Ammon's horn (tissue), 1 donor: ENCODE measurements around the gene RMND1.
"Not testable (repeated sequence)": the region's sequence is repeated elsewhere in the genome, so short reads cannot be mapped to it uniquely, and the experiment has no call there.

Experiments used
- DNase-seq: peaks from one replicate; pipeline ENCODE4 v3.0.0-alpha.2; 2016; ENCODE audit warnings: low spot score

The RMND1 gene, protein sequence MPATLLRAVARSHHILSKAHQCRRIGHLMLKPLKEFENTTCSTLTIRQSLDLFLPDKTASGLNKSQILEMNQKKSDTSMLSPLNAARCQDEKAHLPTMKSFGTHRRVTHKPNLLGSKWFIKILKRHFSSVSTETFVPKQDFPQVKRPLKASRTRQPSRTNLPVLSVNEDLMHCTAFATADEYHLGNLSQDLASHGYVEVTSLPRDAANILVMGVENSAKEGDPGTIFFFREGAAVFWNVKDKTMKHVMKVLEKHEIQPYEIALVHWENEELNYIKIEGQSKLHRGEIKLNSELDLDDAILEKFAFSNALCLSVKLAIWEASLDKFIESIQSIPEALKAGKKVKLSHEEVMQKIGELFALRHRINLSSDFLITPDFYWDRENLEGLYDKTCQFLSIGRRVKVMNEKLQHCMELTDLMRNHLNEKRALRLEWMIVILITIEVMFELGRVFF

DNA sequence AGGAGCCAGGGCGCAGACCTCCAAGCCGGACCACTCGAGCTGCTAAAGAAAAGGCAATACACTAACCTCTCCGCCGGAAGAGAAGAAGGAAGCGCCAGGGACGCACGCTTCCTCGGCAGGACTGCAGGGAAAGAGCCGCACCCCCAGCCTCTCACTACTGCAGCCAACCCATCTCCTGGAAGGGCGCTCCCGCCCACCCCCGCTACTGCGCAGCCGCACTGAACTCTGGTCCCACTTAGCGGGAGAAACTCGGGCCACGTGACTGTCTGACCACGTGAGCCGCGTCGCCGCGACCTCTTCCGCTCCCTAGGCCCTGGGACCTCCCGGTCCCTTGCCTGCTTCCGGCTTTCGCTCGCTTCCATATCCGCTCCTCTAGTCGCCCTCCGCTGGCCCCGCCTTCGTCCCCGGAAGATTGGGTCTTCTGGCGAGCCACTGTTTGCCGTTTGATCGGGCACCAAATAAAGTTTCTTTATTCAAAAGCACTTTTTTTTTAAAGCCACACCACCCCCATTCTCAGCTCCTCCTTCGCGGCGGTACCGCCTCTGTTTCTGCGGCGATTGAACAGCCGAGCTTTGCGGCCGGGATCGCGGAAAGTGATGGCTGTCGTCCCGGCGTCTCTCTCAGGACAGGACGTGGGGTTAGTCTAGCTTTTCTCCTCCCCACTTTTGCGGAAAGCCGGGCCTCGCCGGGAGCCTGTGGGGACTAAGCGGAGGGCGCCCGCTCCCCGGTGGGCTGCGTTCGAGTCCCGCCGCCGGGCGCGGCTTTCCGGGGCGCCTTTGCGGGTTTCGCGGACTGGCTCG lies at the start of gene RMND1:
TSS of gene RMND1 (minus strand) at position 177 of the 800 bp plus-strand sequence. CDS start 6,315 bp downstream, outside the sequence.
- peak; percentile 99 for DNase-seq

DNA sequence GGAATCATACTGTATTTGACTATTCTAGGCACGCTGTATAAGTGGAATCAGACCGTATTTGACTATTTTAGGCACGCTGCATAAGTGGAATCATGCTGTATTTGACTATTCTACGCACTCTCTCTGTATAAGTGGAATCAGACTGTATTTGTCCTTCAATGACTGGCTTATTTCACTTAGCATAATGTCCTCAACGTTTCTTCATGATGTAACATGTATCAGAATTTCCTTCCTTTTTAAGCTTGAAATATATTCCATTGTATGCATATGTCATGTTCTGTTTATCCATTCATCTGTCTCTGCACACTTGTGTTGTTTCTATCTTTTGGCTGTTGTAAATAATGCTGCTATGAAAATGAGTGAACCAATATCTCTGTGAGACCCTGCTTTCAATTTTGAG lies 47.6 kb upstream of the RMND1 start:
- no peak for DNase-seq

DNA sequence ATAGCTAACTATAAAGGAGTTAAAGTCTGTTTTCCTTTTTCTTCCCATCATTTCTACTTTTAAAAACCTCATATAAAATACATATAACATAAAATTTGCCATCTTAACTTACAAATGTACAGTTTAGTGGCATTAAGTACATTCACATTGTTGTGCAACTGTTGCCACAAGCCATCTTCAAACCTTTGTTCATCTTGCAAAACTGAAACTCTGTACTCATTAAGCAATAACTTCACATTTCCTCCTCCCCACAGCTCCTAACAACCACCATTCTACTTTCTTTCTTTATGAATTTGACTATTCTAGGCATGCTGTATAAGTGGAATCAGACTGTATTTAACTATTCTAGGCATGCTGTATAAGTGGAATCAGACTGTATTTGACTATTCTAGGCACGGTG lies 46.4 kb upstream of the RMND1 start:
- DNase-seq: no peak

DNA sequence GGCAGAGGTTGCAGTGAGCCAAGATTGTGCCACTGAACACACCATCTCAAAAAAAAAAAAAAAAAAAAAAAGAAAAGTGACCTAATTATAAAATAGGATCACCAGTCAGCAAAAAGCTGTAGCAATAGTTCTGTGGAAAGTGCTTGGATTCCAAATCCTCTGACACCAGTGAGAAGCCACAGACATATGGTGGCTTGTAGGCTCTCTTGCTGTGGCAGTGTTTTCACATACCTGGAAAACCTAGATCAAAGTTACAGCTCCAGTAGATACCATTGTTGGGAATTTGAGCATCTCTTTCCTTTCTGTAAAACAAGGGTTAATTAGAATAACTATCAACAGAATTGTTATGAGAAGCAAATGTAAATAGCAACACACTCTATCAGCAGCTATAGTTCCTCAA lies 46.0 kb upstream of the RMND1 start:
- no peak for DNase-seq

DNA sequence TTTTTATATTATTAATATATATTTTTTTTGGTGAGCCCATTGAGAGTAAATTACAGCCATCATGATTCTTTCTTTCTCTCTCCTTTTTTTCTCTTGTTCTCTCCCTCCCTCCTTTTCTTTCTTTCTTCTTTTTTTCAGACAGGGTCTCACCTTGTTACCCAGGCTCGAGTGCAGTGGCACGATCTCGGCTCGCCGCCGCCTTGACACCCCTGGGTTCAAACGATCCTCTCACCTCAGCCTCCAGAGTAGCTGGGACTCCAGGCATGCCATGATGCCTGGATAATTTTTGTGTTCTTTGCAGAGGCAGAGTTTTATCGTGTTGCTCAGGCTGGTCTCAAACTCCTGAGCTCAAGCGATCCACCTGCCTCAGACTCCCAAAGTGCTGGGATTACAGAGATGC lies 43.5 kb upstream of the RMND1 start:
- no peak for DNase-seq

DNA sequence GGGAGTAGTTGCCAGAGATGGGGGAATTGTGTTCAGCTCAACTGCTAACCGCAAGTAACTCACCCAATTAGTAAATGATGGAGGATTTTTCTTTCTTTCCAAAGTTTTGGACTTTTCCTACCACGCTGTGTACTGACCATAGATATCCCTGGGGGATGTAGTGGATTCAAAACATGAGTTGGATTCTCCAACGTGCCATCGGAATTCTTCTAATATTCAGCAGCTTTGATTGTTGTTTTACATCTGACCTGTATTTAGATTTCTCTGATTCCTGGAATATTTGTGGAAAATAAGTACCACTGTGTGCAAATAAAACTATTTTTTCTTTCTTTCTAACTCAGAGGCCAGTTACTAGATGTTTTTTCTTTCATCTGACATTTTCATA lies 43.0 kb upstream of the RMND1 start:
- no peak for DNase-seq

DNA sequence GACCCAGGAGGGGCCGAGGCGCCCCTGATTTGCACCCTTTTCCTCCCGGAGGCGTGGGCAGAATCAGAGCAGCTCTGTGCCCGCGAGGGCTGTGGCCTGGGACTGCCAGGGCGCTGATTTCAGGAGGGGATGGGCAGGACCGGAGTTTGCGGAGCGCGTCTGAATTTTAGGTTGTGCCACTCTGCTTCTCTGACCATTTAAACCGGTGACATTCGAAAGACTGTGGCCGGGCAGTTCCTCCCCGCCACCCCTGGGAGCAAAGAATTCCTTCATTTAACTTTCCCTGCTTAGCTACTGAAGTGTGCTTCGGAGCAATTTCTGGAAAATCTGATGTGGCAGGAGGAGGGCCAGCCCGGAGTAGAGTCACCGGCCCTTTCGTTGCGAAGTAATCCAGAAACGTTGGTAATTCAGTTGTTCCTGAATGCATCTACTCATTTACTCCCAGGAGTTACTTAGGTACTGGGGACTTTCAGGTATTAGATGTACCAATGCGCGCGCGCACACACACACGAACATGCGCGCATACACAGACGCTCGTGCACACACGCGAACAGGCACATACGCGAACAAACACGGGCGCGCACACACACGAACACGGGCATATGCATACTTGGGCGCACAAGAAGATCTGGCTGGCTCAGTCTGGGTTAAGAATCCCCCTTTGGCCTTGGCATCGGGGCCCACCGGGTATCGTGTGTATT lies 42.5 kb upstream of the RMND1 start:
- DNase-seq: peak; percentile 71

DNA sequence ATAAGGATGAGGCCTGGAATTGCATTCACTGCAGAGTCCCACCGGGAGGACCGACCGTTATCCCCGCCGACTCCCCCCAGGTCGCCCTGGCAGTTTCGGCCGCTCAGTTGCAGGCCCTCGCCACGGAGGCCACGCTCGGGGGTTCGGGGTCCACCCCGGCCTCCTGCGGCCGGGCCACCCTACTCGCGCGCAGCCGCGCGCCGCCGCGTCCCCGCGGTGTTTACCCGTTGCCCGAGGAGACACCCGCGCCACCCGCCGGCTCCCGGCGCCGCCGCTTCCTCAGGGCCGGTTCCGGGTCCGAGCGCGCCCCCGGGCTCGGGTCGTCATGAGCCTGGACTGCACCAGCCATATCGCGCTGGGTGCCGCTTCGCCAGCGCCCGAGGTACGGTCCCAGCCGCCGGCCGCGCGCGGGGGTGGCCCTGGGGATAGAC lies 41.9 kb upstream of the RMND1 start, which contains the start of gene CCDC170:
TSS of gene CCDC170 (plus strand) at position 214 of the 431 bp plus-strand sequence. CDS start at position 326, 112 bp downstream.
- no peak for DNase-seq

DNA sequence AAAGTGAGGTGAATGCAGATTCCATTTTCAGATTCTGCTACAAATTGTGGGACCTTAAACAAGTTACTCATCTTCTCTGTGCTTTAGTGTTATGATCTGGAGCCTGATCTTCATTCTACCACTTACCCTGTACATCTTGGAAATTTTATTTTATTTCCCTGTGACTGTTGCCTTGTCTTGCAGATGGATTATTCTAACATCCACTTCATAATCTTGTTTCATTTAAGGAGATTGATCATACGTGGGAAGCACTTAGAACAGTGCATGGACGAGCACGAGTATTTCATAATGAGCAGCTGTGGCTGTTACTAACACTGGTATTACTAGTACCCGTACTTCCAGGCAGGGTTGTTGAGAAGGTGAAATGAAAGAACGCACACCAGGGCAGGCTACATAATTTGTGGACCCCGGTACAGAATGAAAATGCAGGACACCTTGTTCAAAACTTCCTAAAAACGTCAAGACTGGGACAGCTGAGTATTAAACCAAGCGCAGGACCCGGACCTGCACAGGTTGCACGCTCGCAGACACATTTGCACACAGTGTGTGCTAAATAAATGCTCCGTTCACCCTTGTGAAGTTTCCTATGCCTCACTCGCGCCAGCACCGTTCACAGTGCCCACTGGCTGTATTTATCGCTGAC lies 41.4 kb upstream of the RMND1 start:
- DNase-seq: peak; percentile 24

DNA sequence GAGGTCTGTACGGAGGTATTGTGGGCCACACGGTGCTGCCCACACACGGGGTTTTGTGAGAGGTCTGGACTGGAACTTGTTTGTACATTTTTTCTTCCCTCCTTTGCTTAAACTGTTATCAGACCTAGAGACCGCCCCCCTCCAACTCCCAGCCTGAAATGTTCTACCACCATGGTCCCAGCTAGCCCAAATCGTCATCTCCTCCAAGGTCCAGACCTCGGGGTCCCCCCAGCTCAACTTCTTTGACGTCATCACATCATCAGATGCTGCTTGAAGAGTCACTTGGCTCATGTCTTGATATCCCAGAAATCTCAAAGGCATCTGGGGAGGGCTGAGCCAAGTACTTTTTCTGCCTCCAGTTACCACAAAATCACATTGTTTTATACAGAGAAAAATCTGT lies 39.1 kb upstream of the RMND1 start:
- no peak for DNase-seq

DNA sequence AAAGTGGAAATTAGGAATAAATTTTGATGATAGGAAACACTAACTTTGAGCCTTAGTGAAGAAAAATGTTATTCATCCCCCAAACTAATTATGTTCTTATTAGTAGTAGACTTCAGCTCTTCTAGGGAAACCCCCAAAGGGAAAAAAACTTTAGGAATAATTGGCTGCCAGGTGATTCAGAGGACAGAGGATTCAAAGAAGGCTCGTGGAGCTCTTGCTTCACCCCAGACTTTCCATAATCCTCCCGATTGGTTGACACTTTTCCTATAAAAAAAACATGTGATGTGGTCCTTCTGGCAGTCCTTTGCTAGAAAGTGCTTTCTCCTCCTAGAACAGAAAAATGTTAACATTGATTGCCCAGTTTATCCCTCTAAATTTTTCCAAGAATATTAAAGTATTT lies 36.3 kb upstream of the RMND1 start:
- DNase-seq: no peak

DNA sequence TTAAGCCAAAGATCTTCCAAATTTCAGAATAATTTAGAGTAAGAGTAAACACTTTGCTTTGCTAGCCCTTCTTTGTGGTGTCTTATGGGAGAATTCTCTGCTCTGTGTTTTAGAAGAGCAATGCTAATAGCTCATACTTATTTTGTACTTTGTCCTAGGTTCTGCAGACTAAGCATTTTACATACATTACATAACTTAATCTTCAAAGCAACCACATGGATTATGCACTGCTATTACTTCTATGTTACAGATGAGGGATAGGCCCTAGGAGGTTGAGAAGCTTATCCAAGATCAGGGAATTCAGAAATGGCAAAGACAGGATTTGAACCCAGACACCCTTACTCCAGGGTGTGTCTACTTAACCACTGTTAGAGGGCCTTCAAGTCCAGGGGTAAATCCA lies 32.1 kb upstream of the RMND1 start:
- DNase-seq: no peak

DNA sequence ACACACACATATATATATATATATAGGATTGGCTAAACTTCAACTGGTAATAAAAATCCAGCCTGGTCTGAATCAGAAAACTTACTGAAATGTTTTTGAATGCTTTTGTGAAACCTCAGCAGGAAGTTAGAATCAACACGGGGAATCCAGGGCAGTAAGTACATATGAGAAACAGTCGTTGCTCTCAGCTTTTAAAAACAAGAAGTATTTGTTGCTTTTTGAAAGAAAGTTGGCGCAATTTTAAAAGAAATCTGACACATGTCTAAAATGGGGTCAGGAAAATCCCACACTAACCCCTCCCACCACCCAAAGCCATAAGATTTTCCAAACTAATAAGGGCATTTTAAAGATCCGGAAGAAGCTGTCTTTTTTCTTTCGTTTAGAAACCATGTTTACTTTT lies 30.4 kb upstream of the RMND1 start:
- peak; percentile 12 for DNase-seq

DNA sequence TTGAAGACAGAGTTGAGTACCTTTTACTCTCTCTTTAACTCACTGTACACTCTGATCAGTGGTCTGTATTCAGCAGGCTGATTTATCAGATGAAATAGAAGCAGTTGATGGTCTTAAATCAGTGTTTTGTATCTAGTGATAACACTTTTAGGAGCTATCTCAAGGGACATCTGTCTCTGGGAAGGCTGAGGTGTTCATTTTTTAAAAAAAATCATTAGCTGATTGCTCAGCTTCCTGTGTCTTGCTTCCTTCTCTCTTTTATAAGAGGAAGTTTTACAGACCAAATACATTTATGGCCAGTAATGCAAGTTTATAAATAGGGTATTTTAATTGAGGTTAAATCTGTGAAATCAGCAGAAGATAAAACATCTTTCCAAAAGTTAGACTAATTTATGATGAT lies 29.9 kb upstream of the RMND1 start:
- no peak for DNase-seq

DNA sequence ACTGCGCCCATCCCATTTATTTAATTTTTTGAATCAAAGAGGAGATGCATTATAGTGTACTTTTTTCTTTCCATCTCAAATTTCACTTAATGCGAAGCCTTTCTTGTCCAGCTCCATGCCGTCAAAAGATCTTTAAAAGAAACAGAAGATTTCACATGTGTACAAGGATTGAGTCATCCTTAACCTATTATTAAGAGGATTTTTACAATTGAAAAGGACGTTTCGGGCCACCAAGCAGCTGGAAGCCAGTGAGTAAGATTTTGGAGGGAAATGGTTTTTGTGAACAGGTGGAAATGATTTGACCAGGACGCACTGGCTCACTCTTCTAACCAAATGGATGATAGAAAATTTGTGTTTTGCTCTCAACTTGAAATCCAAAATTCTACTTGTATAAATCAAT lies 26.7 kb upstream of the RMND1 start:
- DNase-seq: no peak

DNA sequence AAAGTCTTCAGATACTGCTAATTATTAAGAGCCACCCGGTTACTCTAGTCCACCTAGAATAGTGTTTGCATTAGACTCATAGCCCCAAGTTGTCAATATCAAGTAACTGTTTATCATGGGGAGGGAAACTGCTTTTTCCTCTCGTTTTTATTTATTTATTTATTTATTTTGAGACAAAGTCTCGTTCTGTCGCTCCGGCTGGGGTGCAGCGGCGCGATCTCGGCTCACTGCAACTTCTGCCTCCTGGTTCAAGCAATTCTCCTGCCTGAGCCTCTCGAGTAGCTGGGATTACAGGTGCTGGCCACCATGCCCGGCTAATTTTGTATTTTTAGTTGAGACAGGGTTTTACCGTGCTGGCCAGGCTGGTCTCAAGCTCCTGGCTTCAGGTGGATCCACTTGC lies 25.8 kb upstream of the RMND1 start:
- no peak for DNase-seq

DNA sequence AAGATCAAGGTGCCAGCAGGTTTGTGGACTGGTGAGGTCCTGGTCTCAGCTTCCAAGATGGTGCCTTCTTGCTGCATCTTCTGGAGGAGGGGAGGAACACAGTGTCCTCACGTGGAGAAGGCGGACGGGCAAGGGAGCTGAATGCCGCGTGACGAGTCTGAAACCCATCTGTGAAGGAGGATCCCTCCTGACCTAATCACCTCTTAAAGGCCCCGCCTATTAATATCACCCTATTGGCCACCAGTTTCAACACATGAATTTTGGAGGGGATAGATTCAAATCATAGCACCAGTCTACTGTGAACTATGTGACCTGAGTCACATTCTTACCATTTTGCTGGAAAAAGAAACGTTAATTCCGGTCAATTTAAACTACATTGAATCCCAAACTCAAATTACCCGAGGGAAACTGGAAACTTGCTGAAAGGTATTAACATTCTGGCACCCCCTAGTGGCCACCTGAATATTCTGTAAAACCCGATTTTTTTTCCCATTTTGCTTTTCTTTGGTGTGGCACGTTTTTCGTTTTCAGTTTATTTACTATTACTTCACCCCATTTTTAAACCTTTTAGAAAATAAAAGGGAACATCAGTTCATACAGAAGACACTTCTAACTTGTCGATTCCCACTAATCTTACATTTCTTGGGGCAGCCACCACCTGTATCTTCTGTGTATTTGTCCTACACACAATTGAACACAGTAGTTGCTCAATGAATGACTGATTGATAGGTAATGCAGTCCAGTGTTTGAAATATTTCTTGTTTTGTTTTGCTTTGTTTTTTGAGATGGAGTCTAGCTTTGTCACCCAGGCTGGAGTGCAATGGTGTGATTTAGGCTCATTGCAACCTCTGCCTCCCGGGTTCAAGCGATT lies 24.0 kb upstream of the RMND1 start:
- DNase-seq: peak; percentile 41

DNA sequence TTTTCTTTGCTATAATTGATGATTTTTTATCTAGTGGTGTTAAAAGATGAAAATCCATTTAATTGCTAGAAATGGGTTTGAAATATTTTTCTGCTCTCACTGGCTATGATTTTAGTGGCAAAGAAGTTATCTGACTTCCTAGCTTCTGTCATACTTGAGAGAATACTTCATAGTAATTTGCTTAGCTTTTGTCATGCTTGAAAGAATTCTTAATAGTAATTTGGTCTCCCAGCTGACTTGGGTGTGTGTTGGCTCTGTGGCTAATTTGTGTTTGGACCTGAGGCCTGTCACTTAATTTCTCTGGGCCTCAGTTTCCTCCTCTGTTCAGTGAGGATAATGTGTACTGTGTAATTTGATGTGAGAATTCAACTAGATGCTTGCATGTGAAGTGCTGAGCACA lies 12.8 kb upstream of the RMND1 start:
- DNase-seq: no peak

DNA sequence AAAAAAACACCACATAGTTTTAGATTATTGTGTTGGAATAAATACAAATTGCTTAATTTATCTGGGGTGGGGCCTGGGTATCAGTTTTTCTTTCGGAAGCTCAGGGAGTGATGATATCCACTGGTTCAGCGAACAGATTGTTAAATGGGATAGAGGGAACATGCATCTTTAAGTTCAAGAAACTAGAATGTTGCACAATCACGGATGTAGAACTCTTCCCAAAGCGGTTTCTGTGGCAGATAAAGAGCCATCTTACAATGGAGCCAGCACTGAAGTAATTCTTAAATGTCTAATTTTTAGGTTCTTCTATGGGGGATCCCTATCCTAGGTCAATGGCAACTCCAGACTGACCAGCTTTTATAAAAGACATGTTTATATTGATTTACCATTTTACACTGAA lies 9.7 kb upstream of the RMND1 start:
- no peak for DNase-seq

DNA sequence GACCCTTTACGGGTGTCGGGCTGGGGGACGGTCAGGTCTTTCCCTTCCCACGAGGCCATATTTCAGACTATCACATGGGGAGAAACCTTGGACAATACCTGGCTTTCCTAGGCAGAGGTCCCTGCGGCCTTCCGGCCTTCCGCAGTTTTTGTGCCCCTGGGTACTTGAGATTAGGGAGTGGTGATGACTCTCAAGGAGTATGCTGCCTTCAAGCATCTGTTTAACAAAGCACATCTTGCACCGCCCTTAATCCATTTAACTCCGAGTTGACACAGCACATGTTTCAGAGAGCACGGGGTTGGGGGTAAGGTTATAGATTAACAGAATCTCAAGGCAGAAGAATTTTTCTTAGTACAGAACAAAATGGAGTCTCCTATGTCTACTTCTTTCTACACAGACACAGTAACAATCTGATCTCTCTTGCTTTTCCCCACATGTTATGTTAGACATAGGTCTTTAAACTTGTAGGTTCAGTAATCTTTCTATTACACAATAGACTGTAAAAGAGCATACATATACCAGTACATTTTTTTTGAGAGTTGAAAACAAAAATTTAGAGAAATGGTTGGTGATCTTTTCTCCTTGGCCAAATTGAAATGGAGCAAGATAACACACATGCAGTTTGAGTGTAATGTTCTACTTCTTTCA lies 3.9 kb upstream of the RMND1 start:
- not testable (repeated sequence) for DNase-seq
